ENCODE results near the gene CCDC154. TPM values are rescaled to one million over a fixed set of nuclear protein-coding genes. Genes with fewer than 3 reads are reported as not detected.

CCDC154 gene
- total and polyA plus RNA-seq, 10 of the 15 experiments (the other 5 are each of a cell fraction or from before 2014, with no cell fraction given): 0.06 to 0.26 (median 0.25) TPM; not detected in 7

GRCh38 chr16:1429631-1430030, 14.7 kb downstream of the CCDC154 start:
- Histone ChIP-seq H2AFZ (ENCODE audit: control insufficient read depth, low read depth, low read length) (no peak overlapping the region), H3K4me3 (no peak overlapping the region), H3K9me3 (replicated peaks; ENCODE audit: control insufficient read depth, insufficient read depth, low read length) (no peaks in the 10 kb centered on the region), H3K9ac (ENCODE audit: control insufficient read depth, insufficient read depth, low read length) (no peak overlapping the region), H4K20me1 (ENCODE audit: control insufficient read depth, insufficient read depth) (no peaks in the 10 kb centered on the region; the same call in 1 of the 2 replicates), H3K4me1 (ENCODE audit: control insufficient read depth, insufficient read depth, low read length) (no peaks in the 10 kb centered on the region), H3K36me3 (ENCODE audit: control insufficient read depth in 2 of 2, insufficient read depth in 2 of 2, low read length in 1 of 2) (no peaks in the 10 kb centered on the region), H3K4me2 (ENCODE audit: control insufficient read depth, insufficient read depth) (no peak overlapping the region), H3K27me3 (replicated peaks in 1 of 2; ENCODE audit: control insufficient read depth in 2 of 2, insufficient read depth in 2 of 2, low read length in 1 of 2) (peaks cover 0 to 10% of the 10 kb centered on the region in 2 experiments), H3K27ac (ENCODE audit: control insufficient read depth, insufficient read depth) (no peak overlapping the region), H3K79me2 (ENCODE audit: control insufficient read depth, insufficient read depth, low read length) (no peaks in the 10 kb centered on the region)
- intact Hi-C loops (cut with micrococcal nuclease; ENCODE audit: unreplicated experiment) (no loop called here), in situ Hi-C loops (cut with MboI) (no loop called here)
- BruUV-seq (replicated peaks): no TSS peak
- WGBS (ENCODE audit: insufficient coverage, insufficient replicate concordance, low lambda C conversion rate, missing lambda C conversion rate): 60% methylated on average over 12 of the region's 13 CpGs
- RAD21 ChIA-PET (ENCODE audit: unreplicated experiment): interaction anchor here (1.3 to 1.5 kb wide), 2 partner anchors 11 to 248 kb away, joined by 3 read pairs; partner anchors contain the start of gene JPT2
- POLR2A ChIA-PET: no interaction called here
- SMC1A ChIA-PET (ENCODE audit: uncharacterized antibody, unreplicated experiment): no interaction called here
- no peak for TF ChIP-seq POU2F2 (IDR thresholded peaks at IDR 0.05; ENCODE audit: borderline replicate concordance, low read depth, low read length)
- no peak for TF ChIP-seq EGR1 (IDR thresholded peaks at IDR 0.05; ENCODE audit: borderline replicate concordance in 1 of 2, low read depth in 2 of 2, low read length in 2 of 2)
- no peak for TF ChIP-seq ZNF274 (IDR thresholded peaks at IDR 0.05; ENCODE audit: insufficient read depth, insufficient read length)
- TF ChIP-seq SRF (IDR thresholded peaks at IDR 0.05; ENCODE audit: low read depth in 2 of 2, low read length in 2 of 2): no peak
- no peak for TF ChIP-seq RUNX3 (IDR thresholded peaks at IDR 0.05; ENCODE audit: low read length)
- no peak for TF ChIP-seq NKRF (conservative IDR thresholded peaks at IDR 0.05)
- TF ChIP-seq MXI1 (IDR thresholded peaks at IDR 0.05; ENCODE audit: low read depth, low read length): no peak
- TF ChIP-seq IRF5 (IDR thresholded peaks at IDR 0.05; ENCODE audit: borderline replicate concordance): no peak
- no peak for TF ChIP-seq NR2C2 (IDR thresholded peaks at IDR 0.05; ENCODE audit: borderline replicate concordance, control insufficient read depth, insufficient read length, low read depth)
- no peak for TF ChIP-seq RBBP5 (conservative IDR thresholded peaks at IDR 0.05)
- no peak for TF ChIP-seq MEF2B (IDR thresholded peaks at IDR 0.05; ENCODE audit: partially characterized antibody, poor library complexity, severe bottlenecking)
- no peak for TF ChIP-seq IKZF2 (IDR thresholded peaks at IDR 0.05)
- no peak for TF ChIP-seq SMC3 (IDR thresholded peaks at IDR 0.05; ENCODE audit: borderline replicate concordance, low read length)
- no peak for TF ChIP-seq E2F8 (IDR thresholded peaks at IDR 0.05; ENCODE audit: low read depth, partially characterized antibody)
- no peak for TF ChIP-seq PAX8 (IDR thresholded peaks at IDR 0.05)
- TF ChIP-seq POLR2AphosphoS2 (IDR thresholded peaks at IDR 0.05; ENCODE audit: low read depth, low read length): no peak
- no peak for TF ChIP-seq EED (IDR thresholded peaks at IDR 0.05; ENCODE audit: low read depth)
- FAIRE-seq: no peak
- CTCF ChIA-PET: interaction anchor here (0.6 to 2.2 kb wide), 3 partner anchors 13 to 248 kb away, joined by 4 to 6 read pairs (median 4); partner anchors contain the start of genes JPT2 and TELO2
- no peak for ATAC-seq
- DNase-seq (ENCODE audit: low read depth, low spot score): no peak

Measured in GM12878 (cell line).